Globus pallidus (tissue), 1 donor: ENCODE results near the gene STAMBPL1.
"Not testable (repeated sequence)": the region's sequence is repeated elsewhere in the genome, so short reads cannot be mapped to it uniquely, and the experiment has no call there.

Experiments used
- DNase-seq: peaks from one replicate; pipeline ENCODE4 v3.0.0-alpha.2; 2015; ENCODE audit warnings: low spot score

STAMBPL1 gene

DNA sequence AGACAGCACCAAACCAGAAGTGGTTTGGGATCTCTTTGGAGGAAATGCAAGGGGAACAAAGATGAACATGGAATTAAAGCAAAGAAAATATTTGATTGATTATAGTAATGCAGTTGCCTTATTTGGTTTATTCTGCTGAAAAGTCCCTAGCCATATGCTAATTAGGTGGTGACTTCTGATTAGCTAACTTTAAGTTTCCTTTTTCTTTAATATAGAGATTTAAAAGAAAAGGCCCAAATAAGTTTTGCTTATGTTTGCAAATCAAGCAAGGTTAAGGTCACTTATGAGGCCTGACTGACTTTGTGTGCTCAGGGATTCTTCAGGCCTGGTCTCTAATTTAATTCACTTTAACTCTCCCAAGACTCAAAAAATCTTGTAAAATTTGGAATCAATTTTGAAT is 22.2 kb upstream of the STAMBPL1 start:
- DNase-seq, result no peak

DNA sequence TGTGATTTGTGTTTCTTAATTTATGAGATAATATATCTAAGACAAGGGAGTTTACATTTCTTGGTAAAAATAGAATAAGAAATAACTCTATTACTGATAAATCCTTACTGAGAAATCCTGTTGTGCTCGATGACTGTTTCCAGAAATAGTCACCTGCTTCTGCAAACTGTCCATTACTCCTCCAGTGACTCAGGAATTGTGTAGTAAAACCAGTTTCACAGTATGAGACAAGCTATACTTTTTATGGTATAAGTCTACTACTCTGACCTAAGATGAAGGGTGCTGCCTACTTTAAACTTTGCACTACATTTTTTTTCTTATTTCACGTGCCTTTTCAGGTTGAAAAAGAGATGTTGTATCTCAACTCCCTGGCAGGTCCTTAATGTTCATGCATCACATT is 21.6 kb upstream of the STAMBPL1 start:
- DNase-seq, result no peak

DNA sequence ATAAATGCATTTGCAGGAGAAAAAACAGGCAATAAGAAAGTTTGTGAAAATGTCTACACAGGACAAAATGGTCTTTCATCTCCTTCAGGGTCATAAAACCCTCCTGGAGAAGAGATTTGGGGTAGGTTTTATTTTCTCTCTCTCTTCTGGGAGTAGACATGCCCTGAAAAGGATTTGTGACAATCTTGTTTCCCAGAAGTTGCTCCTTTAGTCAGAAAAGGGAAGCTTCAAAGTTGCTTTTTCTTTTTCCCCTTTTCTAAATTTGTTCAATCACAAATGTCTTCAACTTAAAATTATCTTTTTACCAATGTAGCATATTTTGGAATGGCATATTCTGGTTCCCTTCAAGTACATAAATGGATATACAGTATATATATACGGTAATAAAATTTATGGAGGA is 19.0 kb upstream of the STAMBPL1 start:
- no peak for DNase-seq

DNA sequence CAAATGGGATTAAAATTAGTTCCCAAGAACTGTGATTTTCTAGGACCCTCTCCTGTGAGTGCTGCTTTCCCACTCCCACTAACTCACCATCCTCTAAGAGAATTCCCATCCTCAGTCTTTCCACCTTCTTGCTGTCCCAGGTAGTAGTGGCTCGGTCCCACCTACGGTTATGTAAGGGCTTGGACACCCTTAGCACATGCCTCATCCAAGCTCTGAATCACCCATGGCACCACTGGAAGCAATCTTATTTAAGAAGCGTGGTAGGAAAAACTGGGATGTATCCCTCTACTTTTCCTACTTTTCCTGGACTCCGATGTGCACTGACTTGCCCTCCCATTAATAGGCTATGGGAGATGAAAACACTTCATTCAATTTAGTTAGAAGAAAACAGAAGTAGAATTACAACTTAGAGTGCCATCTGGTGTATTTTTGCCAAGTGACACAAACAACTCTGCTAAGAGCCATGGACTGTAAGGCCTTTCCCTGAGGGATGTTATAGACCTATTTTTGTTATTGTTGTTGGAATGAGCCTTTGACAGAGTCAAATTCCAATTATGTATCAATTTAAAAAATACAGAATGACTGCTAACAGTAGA is 14.7 kb upstream of the STAMBPL1 start:
- DNase-seq, result no peak

DNA sequence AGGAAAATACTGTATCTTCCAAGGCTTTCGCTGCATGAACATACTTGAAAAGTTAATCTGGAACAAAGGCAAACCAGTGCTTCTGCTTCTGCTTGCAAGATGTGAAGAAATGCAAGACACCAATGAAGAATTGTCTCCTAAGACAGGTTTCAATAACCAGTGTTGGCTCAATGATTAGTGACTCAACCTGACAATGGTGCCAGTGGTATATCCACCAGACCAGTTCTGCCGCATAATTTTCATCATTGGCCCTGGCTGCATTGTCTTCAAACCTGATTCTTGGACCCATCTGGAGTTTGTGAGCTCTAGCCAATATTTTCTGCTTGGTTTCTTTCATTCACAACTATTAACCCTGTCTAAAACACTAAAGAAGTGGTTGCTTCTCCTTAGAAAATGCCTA is 13.6 kb upstream of the STAMBPL1 start:
- no peak for DNase-seq

DNA sequence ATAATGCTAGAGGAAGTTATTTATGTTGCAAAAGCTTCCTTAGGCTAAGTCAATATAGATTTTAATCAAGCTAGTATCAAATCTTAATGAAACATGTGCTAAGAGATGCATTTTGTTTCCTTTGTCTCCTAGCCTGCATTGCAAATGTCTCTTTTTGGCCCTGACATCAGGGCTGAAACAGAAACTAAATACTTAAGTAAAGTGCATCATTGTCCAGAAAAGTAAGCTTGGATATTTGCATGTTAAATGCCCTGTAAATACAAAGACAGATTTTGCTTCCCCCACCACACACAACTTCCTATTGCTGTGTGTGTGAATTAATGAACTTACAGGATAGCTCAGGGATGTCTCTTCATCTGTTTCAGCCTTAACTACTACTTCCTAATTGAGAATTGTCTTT is 10.0 kb upstream of the STAMBPL1 start:
- DNase-seq, result no peak

DNA sequence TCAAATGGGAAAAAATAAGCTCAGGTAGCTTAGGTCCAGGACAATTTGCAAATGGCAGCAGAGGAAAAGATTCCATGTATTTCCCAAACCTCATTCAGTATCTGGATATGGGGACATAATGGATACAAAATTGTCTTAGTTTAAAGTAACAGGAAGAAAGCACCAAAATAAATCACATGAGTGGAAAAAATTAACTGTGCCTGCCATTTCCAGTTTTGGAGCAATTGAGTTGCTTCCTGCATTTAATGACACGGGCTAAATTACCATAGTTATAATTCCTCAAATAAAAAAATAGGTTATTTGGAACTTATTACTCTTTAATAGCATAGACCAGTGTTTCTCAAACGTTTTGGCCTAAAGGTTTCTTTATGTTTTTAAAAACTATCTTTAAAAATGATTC is 6.3 kb upstream of the STAMBPL1 start:
- DNase-seq, result no peak

DNA sequence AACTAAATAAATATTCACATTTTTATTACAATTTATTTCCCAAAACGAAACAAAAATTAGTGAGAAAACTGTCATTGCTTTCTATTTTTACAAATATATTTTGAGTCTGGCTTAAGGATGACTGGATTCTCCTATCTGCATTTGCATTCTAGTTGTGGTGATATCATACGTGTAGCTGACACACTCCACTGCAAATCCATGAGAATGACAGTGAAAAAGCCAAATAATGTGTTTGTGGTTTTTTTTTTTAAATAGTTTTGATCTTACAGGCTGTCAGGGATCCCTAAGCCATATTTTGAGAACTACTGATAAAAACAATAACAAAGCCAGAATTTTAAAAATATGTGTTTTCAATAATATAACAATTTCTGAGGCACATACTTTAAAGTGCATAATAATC is 5.8 kb upstream of the STAMBPL1 start:
- DNase-seq, result no peak

DNA sequence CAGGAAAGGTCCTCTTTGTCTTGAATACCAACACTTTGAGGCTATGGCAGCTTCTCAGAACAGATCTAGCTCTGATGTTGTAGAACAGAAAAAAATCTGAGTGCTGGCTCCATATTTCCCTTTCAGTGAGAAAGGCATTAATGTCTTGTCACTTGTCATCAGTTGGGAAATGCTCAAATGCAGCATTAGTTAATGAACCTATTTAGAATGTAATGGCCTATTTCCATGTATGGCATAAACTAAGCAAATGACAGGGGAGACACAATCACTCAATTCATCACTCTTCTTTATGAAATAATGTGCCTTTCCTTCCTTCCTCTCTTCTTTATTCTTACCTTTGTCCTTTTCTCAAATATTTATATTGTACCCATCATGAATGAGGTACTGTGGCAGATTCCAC is 5.0 kb upstream of the STAMBPL1 start:
- DNase-seq, result no peak

DNA sequence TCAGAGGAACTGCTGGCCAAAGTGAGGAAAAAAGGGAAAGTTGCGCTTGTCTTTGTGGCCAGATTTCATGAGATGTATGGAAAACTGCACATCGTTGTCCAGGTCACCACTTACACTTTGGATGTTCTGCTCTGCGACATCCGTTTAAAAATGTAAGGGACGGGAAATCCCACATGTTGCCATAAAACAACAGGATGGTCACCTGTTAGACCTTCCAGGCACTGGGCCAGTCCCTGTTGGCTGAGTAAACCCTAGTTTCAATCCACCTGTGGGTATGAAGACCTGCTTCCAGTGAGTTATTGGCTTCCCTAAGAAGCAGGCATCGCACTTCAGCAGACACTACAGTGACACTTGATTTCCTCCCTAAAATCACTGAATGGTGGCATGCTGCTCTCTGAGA is 2.7 kb upstream of the STAMBPL1 start:
- DNase-seq, result no peak

DNA sequence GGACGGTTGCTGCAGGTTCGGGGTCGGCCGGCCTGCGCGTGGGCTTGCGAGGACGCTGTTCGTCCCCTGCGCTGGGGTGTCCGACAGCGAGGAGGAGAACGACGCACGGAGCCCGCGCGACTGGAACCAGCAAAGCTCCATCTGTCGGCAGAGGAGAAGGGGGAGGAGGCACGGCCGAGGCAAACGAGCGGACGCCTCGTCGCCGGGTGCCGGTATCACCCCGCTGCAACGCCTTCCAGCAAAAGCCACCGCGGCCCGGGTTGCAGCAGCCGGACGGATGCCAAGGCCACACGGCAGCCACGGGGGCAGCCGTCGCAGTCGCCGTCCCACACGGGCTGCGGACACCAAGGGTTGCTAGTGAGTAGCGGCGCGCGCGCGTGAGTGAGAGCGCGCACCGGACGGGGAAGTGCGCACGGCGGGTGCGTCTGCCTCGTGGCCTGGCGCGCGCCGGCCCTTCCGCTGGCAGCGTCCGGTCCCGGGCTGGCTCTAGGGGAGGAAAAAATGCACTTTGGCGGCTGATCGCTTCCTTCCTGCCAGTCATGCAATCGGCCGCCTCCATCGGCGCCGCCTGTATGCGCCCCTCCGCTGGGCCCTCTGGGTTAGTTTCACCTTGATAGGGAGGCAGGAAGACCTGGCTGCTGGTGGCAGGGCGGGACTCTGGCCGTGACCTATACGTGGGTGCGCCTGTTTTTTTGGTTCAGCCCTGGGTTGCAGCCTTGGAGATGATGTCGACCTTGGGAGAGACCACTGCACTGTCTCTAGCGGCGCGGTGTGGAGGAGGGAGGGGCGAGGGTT is 434 bp downstream of the STAMBPL1 start:
- peak; percentile 67 for DNase-seq

DNA sequence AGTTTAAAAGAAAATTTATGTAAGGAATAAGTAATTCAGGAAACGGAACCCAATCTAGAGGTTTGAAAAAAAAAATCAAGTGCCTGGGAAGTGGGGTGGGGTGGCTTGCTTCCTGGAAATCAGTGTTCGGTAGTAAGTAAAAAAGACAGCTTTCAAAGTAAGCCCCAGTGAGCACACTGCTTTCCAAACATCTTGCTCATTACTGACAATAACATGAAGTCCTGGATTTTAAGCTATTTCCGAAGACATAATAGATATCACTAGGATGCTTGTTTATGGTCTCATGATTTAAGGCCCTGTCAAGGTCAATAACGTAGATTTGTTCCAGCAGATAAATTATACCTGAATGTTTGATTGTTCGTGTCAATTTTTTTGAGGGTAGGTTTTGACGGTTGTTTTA is 1.3 kb downstream of the STAMBPL1 start:
- DNase-seq, result no peak

DNA sequence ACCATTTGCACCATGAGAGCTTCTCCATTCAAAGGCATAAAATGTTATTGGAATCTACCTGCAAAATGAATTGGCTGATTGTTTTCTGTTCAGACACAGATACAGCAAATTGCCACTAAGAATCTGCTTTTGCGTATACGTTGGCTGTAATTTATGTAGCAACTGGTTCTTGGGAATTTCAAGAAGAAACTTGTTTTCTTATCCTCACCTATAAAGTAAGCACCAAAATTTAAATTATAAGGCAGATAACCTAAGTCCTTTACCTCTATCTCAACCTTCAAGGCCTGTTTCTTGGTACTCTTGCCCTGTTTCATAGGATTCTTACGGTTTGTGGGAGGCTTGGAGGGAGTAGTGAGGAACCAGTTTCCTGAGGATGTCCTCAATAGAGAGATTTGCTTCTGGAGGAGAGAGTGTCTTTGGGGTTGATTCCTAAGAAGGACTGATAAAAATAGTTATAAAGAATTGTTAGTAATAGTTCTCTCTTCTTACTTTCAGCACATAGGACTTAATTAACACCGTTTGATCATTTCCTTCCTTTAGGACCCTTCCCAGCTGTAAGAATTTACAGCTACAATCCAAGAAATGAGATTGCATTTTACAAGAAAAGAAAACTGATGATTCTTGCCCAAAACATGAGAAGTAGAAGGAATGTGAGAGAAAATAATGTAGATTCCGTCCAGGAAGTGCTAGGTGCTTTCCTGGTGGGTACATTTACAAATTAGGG is 2.0 kb downstream of the STAMBPL1 start:
- no peak for DNase-seq

DNA sequence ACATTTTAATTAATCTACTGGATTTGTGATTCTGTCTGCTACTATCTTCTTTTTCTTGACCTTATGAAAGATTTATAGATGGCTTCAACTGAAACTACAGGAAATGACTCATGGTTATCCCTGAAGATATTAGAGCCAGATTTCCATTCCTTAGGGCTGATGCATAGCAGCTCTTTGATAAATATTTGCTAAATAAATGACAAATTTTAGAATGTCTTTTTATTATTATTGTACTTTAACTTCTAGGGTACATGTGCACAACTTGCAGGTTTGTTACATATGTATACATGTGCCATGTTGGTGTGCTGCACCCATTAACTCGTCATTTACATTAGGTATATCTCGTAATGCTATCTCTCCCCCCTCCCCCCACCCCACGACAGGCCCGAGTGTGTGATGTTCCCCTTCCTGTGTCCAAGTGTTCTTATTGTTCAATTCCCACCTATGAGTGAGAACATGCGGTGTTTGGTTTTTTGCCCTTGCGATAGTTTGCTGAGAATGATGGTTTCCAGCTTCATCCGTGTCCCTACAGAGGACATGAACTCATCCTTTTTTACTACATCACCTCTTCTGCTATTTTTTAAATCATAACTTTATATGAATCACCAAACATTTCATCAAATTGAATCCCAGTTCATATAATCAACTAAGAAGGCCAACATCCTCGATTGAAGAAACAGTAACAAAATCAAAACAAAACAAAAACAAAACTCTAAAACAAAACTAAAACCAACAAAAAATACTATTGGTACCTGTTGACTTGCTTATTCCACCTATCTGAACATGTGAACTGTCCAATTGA is 2.8 kb downstream of the STAMBPL1 start:
- not testable (repeated sequence) for DNase-seq

DNA sequence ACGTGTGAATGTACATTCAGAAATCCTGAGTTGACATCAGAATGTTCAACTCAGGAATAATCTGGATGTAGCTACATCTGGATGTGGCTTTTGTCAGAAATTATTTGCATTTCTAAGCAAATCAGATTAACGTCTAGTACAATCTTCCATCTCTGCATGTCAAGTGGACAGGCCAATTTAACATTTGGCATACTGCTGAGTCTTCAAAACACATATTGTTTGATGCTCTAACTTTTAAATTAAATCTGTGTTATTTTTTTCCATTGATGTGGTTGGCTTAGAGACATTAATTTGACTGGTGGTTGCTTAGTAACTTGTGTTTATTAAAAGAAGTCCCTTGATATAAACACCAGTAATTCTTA is 3.4 kb downstream of the STAMBPL1 start:
- DNase-seq, result no peak

DNA sequence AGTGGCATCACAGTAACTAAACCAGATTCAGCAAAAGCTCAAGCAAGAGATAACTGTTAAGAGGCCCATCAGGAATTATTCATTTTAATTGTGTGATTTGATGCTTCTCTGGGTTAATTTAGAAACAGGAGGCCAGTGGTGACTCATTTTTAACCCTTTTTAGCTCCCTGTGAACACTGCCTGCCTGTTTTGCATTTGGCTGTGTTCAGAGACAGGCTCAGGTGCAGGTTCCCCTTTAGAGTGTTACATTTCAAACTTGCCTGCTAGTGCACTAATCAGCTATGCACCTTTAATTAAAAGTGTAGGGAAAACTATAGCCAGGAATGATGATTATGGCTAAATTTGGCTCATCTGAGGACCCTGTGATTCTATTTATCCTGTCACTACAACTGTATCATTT is 6.5 kb downstream of the STAMBPL1 start:
- DNase-seq, result no peak

DNA sequence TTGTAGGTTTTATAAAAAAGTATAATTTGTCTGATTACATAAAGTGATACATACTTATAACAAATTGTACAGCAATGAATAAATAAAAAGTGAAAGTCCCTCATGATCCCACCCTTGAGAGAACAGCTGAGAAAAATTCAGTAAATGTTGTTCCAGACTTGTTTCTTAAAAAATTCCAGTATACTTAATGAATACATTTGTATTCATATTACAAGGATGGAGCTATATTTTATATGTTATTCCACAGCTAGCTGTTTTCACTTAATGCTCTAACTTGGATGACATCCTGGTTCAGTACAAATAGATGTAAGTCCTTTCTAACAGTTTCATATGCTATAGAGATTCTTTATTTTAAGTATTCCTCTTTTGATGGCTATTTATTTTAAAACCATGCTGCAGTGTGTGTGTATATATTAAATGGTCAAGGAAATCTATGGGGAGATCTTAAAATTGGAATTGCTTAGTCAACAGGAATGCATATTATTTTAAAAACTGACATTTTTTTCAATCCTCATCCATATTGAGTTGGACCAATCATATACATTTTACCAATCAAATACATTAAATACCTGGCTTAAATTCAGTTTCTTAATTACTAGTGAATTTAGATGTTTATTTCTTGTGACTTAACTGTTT is 8.9 kb downstream of the STAMBPL1 start:
- no peak for DNase-seq

DNA sequence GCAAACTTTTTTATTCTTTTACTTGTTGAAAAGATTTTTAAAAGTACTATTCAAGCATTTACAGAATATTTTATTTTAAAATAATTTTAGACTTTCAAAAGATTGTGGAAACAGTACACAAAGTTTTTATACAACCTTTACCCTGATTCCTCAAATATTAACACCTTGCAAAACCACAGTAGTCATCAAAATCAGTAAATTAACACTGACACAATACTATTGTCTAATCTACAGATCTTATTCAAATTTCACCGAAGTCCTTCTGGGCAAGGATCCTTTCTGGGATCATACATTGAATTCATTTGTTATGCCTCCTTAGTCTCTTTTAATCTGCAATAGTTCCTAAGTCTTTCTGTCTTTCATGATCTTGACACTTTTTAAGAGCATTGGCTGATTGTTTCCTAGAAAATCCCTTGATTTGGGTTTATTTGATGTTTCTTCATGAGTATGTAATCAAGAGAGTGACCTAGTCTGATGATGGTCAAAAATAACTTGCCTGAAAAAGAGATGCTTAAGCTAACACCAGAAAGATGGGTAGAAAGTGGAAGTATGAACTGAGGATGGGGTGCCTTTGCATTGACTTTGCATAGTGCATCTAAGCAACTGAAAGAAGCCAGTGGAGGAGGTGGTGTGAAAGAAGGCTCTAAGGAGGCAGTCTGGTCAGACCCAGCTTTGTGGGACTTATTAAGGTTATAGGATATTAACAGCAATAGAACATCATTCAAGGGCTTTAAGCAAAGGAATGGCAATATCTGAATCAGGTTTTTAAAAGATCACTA is 9.7 kb downstream of the STAMBPL1 start:
- no peak for DNase-seq

DNA sequence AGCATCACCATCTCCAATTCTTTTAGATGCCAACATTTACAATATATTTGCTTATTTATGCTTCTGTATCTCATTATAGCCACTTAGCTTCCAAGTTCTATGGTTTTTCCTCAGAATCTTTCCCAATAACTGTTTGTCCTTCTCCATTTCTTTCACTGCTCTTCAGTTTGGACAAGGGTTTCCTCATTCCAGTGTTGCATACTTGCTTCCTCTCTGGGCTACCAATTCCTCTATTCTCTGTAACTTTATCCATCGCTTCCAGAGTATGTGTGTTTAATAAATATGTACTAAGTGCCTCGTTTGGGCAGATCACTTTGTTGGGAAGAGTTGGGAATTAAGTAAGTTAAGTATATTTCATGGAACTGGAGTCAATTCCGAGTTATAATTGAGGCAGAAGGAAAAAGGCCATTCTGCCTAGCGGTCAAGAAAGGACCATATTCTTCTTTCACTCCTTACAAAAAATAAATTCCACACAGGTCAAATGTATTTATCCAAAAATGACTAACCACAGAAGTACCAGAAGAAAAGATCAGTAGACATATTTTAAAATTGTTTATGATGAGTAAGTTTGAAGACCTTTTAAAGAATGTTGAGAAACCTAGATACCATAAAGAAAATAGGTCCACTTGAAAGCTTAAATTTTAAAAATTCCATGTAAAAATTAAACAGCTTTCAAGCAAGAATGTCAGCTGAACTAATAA is 10.8 kb downstream of the STAMBPL1 start:
- DNase-seq, result no peak

DNA sequence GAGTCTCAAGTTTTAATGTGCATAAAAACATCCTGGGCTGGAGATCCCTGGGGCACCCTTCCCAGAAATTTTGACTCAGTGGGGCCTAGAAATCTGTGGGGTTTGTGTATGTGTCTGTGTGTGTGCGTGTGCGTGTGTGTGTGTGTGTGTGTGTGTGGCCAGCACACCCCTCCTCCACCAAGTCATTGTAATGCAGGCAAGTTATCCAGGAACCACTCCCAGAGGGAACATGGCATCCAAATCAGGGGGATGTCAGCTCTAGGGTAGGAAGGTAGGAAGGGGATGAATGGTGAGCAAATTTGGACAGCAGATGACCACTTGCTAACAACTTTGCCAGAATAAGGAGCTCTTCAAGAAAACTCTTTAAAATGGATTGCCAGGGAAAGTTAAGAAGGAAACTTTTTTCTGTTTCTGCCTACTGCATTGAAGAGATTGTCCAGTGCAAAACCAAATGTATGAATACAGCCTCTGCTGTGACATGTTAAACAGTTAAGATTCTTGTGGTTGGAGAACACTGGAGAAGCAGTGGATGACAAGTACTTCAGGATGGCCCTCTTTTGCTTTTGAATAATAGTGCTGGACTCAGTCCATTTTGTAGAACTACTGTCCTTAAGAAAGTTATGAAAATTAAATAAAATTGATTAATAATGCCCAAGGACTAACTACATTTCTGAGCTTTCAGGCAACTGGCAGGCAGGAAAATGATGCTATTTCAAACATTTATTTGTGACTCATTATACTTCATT is 12.3 kb downstream of the STAMBPL1 start:
- no peak for DNase-seq
